HG02571 (cell line): ENCODE data around the gene ASF1A.

Source experiments
- ATAC-seq: cut with Tn5 transposase; IDR thresholded peaks from one replicate; pipeline ENCODE4 v1.9.1; 2021; ENCODE audit warnings: mild to moderate bottlenecking, moderate library complexity; ENCODE audit not compliant: unreplicated experiment

Gene ASF1A

GRCh38 chr6:118912646-118913045, 18.7 kb downstream of the ASF1A start:
- no peak for ATAC-seq

GRCh38 chr6:118913161-118913560, 19.2 kb downstream of the ASF1A start:
- no peak for ATAC-seq

- ATAC-seq: no peak
Observed at GRCh38 chr6:118914598-118914997, 20.6 kb downstream of the ASF1A start.

GRCh38 chr6:118917546-118918328, 23.8 kb downstream of the ASF1A start:
- no peak for ATAC-seq

- no peak for ATAC-seq
Observed at GRCh38 chr6:118918329-118918725, 24.4 kb downstream of the ASF1A start.

GRCh38 chr6:118921084-118921483, 27.1 kb downstream of the ASF1A start:
- no peak for ATAC-seq

- ATAC-seq: no peak
Observed at GRCh38 chr6:118923035-118923434, 29.1 kb downstream of the ASF1A start.

- ATAC-seq: no peak
Observed at GRCh38 chr6:118930680-118931079, 36.7 kb downstream of the ASF1A start.

- ATAC-seq: no peak
Observed at GRCh38 chr6:118931436-118931835, 37.5 kb downstream of the ASF1A start.

GRCh38 chr6:118932421-118932820, 38.5 kb downstream of the ASF1A start:
- ATAC-seq: no peak

- ATAC-seq: no peak
Observed at GRCh38 chr6:118933855-118934460, 40.0 kb downstream of the ASF1A start.

- ATAC-seq: peak; percentile 95
Observed at GRCh38 chr6:118934461-118935330, 40.7 kb downstream of the ASF1A start, which contains the start of gene MCM9. Gene MCM9, minus strand, starts transcription at chr6:118935159. Its CDS starts 3,436 bp downstream, at chr6:118931723.

- ATAC-seq: no peak
Observed at GRCh38 chr6:118935331-118935668, 41.3 kb downstream of the ASF1A start.

- ATAC-seq: no peak
Observed at GRCh38 chr6:118935978-118936703, 42.2 kb downstream of the ASF1A start.

- ATAC-seq: no peak
Observed at GRCh38 chr6:118939683-118940082, 45.7 kb downstream of the ASF1A start.

GRCh38 chr6:118940770-118941169, 46.8 kb downstream of the ASF1A start:
- no peak for ATAC-seq

GRCh38 chr6:118945217-118945616, 51.3 kb downstream of the ASF1A start:
- ATAC-seq: no peak

- ATAC-seq: no peak
Observed at GRCh38 chr6:118952683-118953082, 58.7 kb downstream of the ASF1A start.

- ATAC-seq: no peak
Observed at GRCh38 chr6:118953391-118953790, 59.4 kb downstream of the ASF1A start.
